GM21619 (cell line): ENCODE results near the gene LPGAT1.

Source experiments
- ATAC-seq: cut with Tn5 transposase; IDR thresholded peaks from one replicate; pipeline ENCODE4 v1.9.1; 2021; ENCODE audit not compliant: unreplicated experiment

Gene LPGAT1

GRCh38 chr1:211829343-211830054, 1.1 kb downstream of the LPGAT1 start:
- no peak for ATAC-seq

- ATAC-seq = no peak
Measured at GRCh38 chr1:211828584-211829342, 1.8 kb downstream of the LPGAT1 start.

- ATAC-seq = no peak
Measured at GRCh38 chr1:211827051-211827450, 3.5 kb downstream of the LPGAT1 start.

GRCh38 chr1:211825980-211826379, 4.6 kb downstream of the LPGAT1 start:
- ATAC-seq = no peak

GRCh38 chr1:211822677-211823407, 7.7 kb downstream of the LPGAT1 start:
- no peak for ATAC-seq

GRCh38 chr1:211816586-211816985, 14.0 kb downstream of the LPGAT1 start:
- ATAC-seq = no peak

GRCh38 chr1:211814313-211814712, 16.2 kb downstream of the LPGAT1 start:
- no peak for ATAC-seq

- no peak for ATAC-seq
Measured at GRCh38 chr1:211813590-211813989, 17.0 kb downstream of the LPGAT1 start.

GRCh38 chr1:211812584-211812983, 18.0 kb downstream of the LPGAT1 start:
- no peak for ATAC-seq

- no peak for ATAC-seq
Measured at GRCh38 chr1:211811848-211812247, 18.7 kb downstream of the LPGAT1 start.

- ATAC-seq = no peak
Measured at GRCh38 chr1:211811126-211811525, 19.4 kb downstream of the LPGAT1 start.

- ATAC-seq = no peak
Measured at GRCh38 chr1:211808475-211808874, 22.1 kb downstream of the LPGAT1 start.

GRCh38 chr1:211804915-211805314, 25.6 kb downstream of the LPGAT1 start:
- no peak for ATAC-seq

- ATAC-seq = no peak
Measured at GRCh38 chr1:211800925-211801607, 29.5 kb downstream of the LPGAT1 start.

GRCh38 chr1:211797994-211798393, 32.6 kb downstream of the LPGAT1 start:
- ATAC-seq = no peak

- no peak for ATAC-seq
Measured at GRCh38 chr1:211791979-211792378, 38.6 kb downstream of the LPGAT1 start.

GRCh38 chr1:211789641-211790464, 40.7 kb downstream of the LPGAT1 start:
- ATAC-seq = no peak

- ATAC-seq = no peak
Measured at GRCh38 chr1:211788626-211789025, 41.9 kb downstream of the LPGAT1 start.

GRCh38 chr1:211783897-211784296, 46.7 kb downstream of the LPGAT1 start:
- no peak for ATAC-seq

GRCh38 chr1:211783266-211783665, 47.3 kb downstream of the LPGAT1 start:
- no peak for ATAC-seq
